Gastrocnemius medialis (tissue), 4 donors: ENCODE data around the gene PGA5. TPM values are rescaled to one million over a fixed set of nuclear protein-coding genes. Genes with fewer than 3 reads are reported as not detected.

Source experiments
- ATAC-seq, 2 donors: fragments of 150-250 bp; one replicate each; pipeline ENCODE4 v1.9.1; 2016
- DNase-seq, 2 donors: peaks; one replicate each; pipeline ENCODE4 v3.0.0-alpha.2; 2019
- H3K27ac ChIP-seq, 4 donors: fragments of 200-600 bp; sonication (generic); 1 replicate in 1 of 4; 2 replicates in 3 of 4; pipeline ENCODE4 v1.5.1; 2016 to 2018; ENCODE audit warnings: mild to moderate bottlenecking in 2 of 4, moderate library complexity in 1 of 4
- H3K27me3 ChIP-seq, 3 donors: fragments of 200-600 bp; sonication (generic) in 2 of 3; 1 replicate in 1 of 3; 2 replicates in 2 of 3; pipeline versions ENCODE4 v1.5.1 to v1.6.0; 2016 to 2019; ENCODE audit warnings: mild to moderate bottlenecking in 1 of 3, moderate library complexity in 1 of 3
- H3K36me3 ChIP-seq, 2 donors: fragments of 200-600 bp; sonication (generic) in 1 of 2; one replicate each; pipeline ENCODE4 v1.5.1; 2017 to 2018
- H3K4me1 ChIP-seq, 2 donors: fragments of 200-600 bp; sonication (generic) in 1 of 2; one replicate each; pipeline ENCODE4 v1.5.1; 2016 to 2017; ENCODE audit warnings: mild to moderate bottlenecking in 2 of 2
- H3K4me3 ChIP-seq, 4 donors: fragments of 200-600 bp; sonication (generic) in 3 of 4; 1 replicate in 1 of 4; 2 replicates in 3 of 4; pipeline ENCODE4 v1.5.1; 2016 to 2019; ENCODE audit warnings: mild to moderate bottlenecking in 2 of 4
- H3K9me3 ChIP-seq, 3 donors: fragments of 200-600 bp; sonication (generic) in 2 of 3; 1 replicate in 1 of 3; 2 replicates in 2 of 3; pipeline ENCODE4 v1.5.1; 2016 to 2019
- POLR2A ChIP-seq, 2 donors: fragments of 450-650 bp; IDR thresholded peaks; one replicate each; pipeline ENCODE4 v1.6.1; 2017; ENCODE audit warnings: antibody characterized with exemption in 2 of 2, mild to moderate bottlenecking in 2 of 2, moderate library complexity in 2 of 2
- in situ Hi-C, 4 donors: fragments of 200-750 bp; cut with MboI; loops; one replicate each; pipeline versions ENCODE4 v1.15.0 to v1.8.0; 2017; ENCODE audit warnings: low sequenced_read_pairs in 4 of 4
- intact Hi-C: fragments of 100-400 bp; cut with DNase I; formaldehyde crosslinking; loops from one replicate; pipeline ENCODE4 v1.15.1; 2023; ENCODE audit warnings: low total_unique reads
- total RNA-seq, 4 donors: library from RNA; depleted of rRNA; stranded (reverse); fragments of >200 nt; gene quantifications; one replicate each; pipeline versions ENCODE4 v1.1.0 to v1.2.3, GENCODE V29; 2016
- TF ChIP-seq, protein P1 (sequence below), 5 experiments: fragments of 450-650 bp in 3 of 5; fragments of 200-600 bp in 2 of 5; sonication (generic) in 2 of 5; IDR thresholded peaks in 4 of 5; conservative IDR thresholded peaks in 1 of 5; 1 replicate in 4 of 5; 2 replicates in 1 of 5; pipeline ENCODE4 v1.5.1; 2016 to 2019; ENCODE audit warnings: antibody characterized with exemption in 5 of 5, mild to moderate bottlenecking in 3 of 5, moderate library complexity in 3 of 5

The PGA5 gene
- total RNA-seq, 4 donors from 2014 or later, result not detected

DNA sequence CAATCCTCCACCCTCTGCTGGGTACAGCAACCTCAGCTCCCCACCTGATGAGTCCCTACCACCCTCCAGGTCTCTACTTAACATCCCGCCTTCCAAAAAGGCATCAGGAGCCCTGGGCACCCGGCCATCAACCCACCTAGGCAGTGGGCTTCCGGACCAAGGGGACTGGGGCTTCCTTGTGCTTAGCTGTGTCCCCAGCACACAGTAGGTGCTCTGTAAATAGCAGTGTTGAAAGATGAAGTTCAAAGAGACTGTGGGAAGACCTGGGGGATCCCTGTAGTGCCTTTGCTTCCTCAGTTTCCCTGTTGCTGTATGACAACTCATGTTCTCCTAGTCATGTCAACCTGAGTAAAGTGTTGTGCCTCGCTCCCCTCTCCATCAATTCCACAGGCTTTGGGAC, 33.1 kb downstream of the PGA5 start:
- H3K4me1 ChIP-seq, result no peaks in the 10 kb centered on the region
- H3K4me3 ChIP-seq, result no peak overlapping the region
- no peaks in the 10 kb centered on the region for H3K9me3 ChIP-seq
- H3K36me3 ChIP-seq, result peaks cover 0 to 5% of the 10 kb centered on the region in 2 donors
- intact Hi-C loops, result no loop called here
- DNase-seq (no peak), ATAC-seq (no peak)
- in situ Hi-C loops, result no loop called here
- no peaks in the 10 kb centered on the region for H3K27me3 ChIP-seq
- no peak for TF ChIP-seq POLR2A (IDR thresholded peaks at IDR 0.05)
- TF ChIP-seq, protein P1, sequence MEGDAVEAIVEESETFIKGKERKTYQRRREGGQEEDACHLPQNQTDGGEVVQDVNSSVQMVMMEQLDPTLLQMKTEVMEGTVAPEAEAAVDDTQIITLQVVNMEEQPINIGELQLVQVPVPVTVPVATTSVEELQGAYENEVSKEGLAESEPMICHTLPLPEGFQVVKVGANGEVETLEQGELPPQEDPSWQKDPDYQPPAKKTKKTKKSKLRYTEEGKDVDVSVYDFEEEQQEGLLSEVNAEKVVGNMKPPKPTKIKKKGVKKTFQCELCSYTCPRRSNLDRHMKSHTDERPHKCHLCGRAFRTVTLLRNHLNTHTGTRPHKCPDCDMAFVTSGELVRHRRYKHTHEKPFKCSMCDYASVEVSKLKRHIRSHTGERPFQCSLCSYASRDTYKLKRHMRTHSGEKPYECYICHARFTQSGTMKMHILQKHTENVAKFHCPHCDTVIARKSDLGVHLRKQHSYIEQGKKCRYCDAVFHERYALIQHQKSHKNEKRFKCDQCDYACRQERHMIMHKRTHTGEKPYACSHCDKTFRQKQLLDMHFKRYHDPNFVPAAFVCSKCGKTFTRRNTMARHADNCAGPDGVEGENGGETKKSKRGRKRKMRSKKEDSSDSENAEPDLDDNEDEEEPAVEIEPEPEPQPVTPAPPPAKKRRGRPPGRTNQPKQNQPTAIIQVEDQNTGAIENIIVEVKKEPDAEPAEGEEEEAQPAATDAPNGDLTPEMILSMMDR (IDR thresholded peaks at IDR 0.05 in 4 of 5, conservative IDR thresholded peaks at IDR 0.05 in 1 of 5), result no peak
- H3K27ac ChIP-seq, result no peak overlapping the region

DNA sequence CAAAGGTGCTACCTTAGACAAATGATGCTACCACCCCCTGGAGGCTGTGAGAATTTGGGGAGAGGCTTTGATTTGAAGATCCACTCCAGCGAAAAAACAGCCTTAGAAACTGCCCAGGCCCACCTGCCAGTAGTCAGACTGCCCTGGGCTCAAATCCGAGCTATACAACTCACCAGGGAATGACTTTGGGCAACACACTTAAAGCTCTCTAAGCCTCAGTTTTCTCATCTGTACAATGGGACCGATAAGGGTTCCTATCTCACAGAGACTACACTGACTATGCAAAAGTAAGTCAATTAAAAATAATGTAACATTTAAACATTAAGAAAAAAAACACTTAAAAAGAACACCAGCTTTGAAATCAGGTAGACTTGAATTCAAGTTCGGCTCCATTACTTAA, 34.2 kb downstream of the PGA5 start:
- Histone ChIP-seq H3K27ac (no peak overlapping the region), H3K36me3 (peaks cover 0 to 5% of the 10 kb centered on the region in 2 donors), H3K9me3 (no peaks in the 10 kb centered on the region), H3K4me3 (no peak overlapping the region), H3K27me3 (no peaks in the 10 kb centered on the region), H3K4me1 (no peaks in the 10 kb centered on the region)
- DNase-seq, result no peak
- ATAC-seq, result no peak
- no peak for TF ChIP-seq POLR2A (IDR thresholded peaks at IDR 0.05)
- TF ChIP-seq, protein P1 (IDR thresholded peaks at IDR 0.05 in 4 of 5, conservative IDR thresholded peaks at IDR 0.05 in 1 of 5), result no peak
- intact Hi-C loops (no loop called here), in situ Hi-C loops (no loop called here)

DNA sequence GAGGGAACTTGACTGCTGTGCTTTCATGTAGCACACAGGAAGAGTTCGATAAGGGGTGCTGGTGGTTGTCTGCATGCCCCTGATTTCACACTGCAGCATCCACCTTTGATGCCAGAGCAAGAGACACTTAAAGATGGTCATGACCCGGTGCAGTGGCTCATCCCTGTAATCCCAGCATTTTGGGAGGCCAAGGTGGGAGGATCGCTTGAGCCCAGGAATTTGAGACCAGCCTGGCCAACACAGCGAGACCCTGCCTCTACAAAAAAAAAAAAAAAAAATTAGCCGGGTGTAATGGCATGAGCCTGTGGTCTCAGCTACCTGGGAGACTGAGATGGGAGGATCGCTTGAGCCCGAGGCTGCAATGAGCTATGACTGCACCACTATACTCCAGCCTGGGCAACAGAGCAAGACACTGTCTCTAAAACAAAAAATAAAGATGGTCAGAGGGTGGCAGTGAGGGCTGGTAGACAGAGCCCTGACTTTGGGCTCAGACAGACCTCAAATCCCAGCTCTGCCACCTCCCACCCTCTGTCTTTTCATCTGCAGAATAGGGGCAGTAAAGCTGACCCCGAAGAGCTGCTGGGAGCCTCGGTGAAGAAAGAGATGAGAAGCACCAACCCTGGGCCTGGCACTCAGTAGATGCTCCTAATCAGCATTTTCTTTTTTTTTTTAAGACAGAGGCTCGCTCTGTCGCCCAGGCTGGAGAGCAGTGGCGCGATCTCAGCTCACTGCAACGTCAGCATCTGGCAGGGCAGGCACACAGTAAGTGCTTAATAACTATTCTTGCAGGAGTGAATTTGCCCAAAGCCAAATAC, 36.4 kb downstream of the PGA5 start:
- H3K4me3 ChIP-seq, result no peak overlapping the region
- TF ChIP-seq POLR2A (IDR thresholded peaks at IDR 0.05), result no peak
- intact Hi-C loops, result no loop called here
- H3K36me3 ChIP-seq, result peaks cover 0 to 5% of the 10 kb centered on the region in 2 donors
- no peak overlapping the region for H3K27ac ChIP-seq
- ATAC-seq (no peak), DNase-seq (no peak)
- no peaks in the 10 kb centered on the region for H3K27me3 ChIP-seq
- in situ Hi-C loops, result no loop called here
- no peaks in the 10 kb centered on the region for H3K9me3 ChIP-seq
- no peaks in the 10 kb centered on the region for H3K4me1 ChIP-seq

DNA sequence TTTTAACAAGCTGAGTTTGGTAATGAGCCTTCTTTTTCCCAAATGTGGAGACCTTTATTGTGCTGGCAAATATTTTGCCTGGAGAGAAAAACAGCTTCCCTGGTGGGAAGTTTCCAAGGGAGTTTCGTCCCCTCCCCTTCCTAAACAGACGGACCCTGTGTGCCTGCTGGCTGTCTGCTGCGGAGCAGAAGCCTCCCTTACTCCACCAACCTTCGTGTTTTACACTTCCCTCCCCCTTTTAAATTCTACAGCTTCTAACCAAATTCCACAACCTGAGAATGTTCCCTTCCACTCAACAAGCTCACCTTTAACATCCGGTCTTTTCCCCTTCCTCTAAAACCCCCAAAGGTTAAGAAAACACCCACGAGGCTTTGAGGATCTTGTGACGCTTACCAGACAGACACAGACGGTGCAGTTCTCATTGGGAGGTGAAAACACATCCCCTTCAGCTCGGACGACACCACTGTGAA, 37.1 kb downstream of the PGA5 start:
- TF ChIP-seq, protein P1 (IDR thresholded peaks at IDR 0.05 in 4 of 5, conservative IDR thresholded peaks at IDR 0.05 in 1 of 5), result no peak
- no peak for TF ChIP-seq POLR2A (IDR thresholded peaks at IDR 0.05)
- Histone ChIP-seq H3K4me1 (no peaks in the 10 kb centered on the region), H3K4me3 (no peak overlapping the region), H3K9me3 (no peaks in the 10 kb centered on the region), H3K27ac (no peak overlapping the region), H3K36me3 (peaks cover 0 to 5% of the 10 kb centered on the region in 2 donors), H3K27me3 (no peaks in the 10 kb centered on the region)
- intact Hi-C loops, result no loop called here
- in situ Hi-C loops, result no loop called here
- ATAC-seq (no peak), DNase-seq (no peak)

DNA sequence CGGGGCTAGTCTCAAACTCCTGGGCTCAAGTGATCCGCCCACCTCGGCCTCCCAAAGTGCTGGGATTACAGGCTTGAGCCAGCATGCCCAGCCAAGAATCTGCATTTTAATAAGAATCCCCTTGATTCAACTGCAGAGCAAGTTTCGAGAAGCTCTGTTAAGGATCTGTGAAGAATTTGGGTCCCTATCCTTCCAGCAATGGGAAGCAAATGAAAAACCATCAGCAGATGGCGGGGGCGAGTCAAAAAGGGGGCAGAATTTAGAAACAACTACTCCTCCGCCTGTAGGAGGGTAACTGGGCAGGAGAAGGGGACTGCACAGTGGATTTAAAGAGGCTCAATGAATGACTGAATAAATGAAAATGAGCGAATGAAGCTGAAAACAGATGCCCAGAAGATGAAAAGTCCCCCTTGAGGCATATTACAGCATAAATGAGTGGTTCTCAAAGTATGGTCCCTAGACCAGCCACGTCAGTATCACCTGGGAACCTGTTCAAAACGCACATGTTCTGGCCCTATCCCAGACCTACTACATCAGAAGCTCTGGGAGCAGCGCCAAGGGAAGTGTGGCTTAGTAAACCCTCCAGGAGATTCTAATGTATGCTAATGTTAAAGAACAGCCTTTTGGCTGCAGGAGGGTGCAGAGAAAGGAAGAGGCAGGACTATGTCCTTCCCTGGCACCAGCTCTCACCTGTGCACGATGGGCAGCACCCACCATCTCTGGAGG, 39.1 kb downstream of the PGA5 start:
- intact Hi-C loops (no loop called here), in situ Hi-C loops (no loop called here)
- Histone ChIP-seq H3K36me3 (no peaks in the 10 kb centered on the region), H3K4me3 (no peak overlapping the region), H3K27ac (no peak overlapping the region), H3K27me3 (no peaks in the 10 kb centered on the region), H3K9me3 (no peaks in the 10 kb centered on the region), H3K4me1 (no peaks in the 10 kb centered on the region)
- no peak for ATAC-seq
- TF ChIP-seq, protein P1 (IDR thresholded peaks at IDR 0.05 in 4 of 5, conservative IDR thresholded peaks at IDR 0.05 in 1 of 5), result no peak
- no peak for TF ChIP-seq POLR2A (IDR thresholded peaks at IDR 0.05)
- no peak for DNase-seq
